ENCODE data around the gene ADM5.

- TF ChIP-seq, protein P1, sequence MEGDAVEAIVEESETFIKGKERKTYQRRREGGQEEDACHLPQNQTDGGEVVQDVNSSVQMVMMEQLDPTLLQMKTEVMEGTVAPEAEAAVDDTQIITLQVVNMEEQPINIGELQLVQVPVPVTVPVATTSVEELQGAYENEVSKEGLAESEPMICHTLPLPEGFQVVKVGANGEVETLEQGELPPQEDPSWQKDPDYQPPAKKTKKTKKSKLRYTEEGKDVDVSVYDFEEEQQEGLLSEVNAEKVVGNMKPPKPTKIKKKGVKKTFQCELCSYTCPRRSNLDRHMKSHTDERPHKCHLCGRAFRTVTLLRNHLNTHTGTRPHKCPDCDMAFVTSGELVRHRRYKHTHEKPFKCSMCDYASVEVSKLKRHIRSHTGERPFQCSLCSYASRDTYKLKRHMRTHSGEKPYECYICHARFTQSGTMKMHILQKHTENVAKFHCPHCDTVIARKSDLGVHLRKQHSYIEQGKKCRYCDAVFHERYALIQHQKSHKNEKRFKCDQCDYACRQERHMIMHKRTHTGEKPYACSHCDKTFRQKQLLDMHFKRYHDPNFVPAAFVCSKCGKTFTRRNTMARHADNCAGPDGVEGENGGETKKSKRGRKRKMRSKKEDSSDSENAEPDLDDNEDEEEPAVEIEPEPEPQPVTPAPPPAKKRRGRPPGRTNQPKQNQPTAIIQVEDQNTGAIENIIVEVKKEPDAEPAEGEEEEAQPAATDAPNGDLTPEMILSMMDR (IDR thresholded peaks at IDR 0.05) = no peak
- TF ChIP-seq POLR2A (IDR thresholded peaks at IDR 0.05; ENCODE audit: low read depth) = no peak
These were observed 7.5 kb downstream of the ADM5 start for GRCh38 chr19:49696865-49697264.
